Astrocyte of the cerebellum (primary cell): ENCODE results near the gene ZGLP1.

Experiments
- DNase-seq: peaks from one replicate; pipeline ENCODE4 v3.0.0-alpha.2; 2011; ENCODE audit warnings: low read depth
- H3K4me3 ChIP-seq: 2 replicates; pipeline ENCODE4 v1.5.1; 2011; ENCODE audit warnings: mild to moderate bottlenecking, low read depth, low read length, moderate library complexity
- in situ Hi-C: cut with HindIII; loops from 2 replicates; pipeline ENCODE4 v1.10.0; 2017; ENCODE audit warnings: low sequenced_read_pairs
- TF ChIP-seq, protein P1 (sequence below): IDR thresholded peaks from 2 replicates; pipeline ENCODE4 v1.5.1; 2012; ENCODE audit warnings: low read length, low read depth, moderate library complexity, mild to moderate bottlenecking; ENCODE audit errors: missing control alignments

ZGLP1 gene

DNA sequence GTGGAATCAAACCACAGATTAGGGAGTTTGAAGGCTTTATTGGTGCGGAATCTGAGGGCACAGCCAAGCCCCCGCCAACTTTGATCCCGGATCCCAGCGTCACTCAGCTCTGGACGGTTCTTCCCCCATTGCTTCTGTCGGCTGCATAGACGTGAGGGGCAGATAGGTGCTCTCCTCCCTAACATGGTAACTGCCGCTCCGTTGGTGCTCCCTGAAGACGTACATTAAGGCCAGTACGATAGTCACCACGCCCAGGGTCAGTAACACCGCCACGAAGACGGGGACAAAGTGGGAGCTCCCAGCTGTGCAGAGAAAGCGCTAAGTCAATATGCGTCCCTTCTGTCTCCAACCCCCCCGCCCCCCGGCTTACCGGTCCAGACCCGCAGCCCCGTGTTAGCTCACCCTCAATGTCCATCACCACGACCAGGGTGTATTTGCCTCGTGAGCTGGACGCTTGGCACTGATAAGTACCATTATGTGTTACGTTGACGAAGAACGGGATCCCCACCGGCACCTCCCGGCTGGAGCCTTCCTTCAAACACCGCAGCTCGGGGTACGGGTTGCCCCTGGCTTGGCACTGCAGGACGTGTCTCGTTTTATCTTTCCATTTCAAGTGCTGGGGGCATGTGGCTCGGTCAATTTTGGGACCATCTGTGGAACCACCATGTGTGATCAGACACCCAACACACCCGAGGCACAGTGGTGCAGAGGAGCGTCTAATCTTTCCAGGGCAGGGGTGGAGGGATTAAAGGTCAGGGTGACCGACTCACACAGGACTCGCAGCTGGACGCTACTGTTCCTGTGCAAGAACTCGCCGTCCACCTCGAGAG lies 24.4 kb upstream of the ZGLP1 start:
- H3K4me3 ChIP-seq = peak overlapping the region; percentile 68
- in situ Hi-C loops = no loop called here
- DNase-seq = no peak
- TF ChIP-seq, protein P1, sequence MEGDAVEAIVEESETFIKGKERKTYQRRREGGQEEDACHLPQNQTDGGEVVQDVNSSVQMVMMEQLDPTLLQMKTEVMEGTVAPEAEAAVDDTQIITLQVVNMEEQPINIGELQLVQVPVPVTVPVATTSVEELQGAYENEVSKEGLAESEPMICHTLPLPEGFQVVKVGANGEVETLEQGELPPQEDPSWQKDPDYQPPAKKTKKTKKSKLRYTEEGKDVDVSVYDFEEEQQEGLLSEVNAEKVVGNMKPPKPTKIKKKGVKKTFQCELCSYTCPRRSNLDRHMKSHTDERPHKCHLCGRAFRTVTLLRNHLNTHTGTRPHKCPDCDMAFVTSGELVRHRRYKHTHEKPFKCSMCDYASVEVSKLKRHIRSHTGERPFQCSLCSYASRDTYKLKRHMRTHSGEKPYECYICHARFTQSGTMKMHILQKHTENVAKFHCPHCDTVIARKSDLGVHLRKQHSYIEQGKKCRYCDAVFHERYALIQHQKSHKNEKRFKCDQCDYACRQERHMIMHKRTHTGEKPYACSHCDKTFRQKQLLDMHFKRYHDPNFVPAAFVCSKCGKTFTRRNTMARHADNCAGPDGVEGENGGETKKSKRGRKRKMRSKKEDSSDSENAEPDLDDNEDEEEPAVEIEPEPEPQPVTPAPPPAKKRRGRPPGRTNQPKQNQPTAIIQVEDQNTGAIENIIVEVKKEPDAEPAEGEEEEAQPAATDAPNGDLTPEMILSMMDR = no peak

DNA sequence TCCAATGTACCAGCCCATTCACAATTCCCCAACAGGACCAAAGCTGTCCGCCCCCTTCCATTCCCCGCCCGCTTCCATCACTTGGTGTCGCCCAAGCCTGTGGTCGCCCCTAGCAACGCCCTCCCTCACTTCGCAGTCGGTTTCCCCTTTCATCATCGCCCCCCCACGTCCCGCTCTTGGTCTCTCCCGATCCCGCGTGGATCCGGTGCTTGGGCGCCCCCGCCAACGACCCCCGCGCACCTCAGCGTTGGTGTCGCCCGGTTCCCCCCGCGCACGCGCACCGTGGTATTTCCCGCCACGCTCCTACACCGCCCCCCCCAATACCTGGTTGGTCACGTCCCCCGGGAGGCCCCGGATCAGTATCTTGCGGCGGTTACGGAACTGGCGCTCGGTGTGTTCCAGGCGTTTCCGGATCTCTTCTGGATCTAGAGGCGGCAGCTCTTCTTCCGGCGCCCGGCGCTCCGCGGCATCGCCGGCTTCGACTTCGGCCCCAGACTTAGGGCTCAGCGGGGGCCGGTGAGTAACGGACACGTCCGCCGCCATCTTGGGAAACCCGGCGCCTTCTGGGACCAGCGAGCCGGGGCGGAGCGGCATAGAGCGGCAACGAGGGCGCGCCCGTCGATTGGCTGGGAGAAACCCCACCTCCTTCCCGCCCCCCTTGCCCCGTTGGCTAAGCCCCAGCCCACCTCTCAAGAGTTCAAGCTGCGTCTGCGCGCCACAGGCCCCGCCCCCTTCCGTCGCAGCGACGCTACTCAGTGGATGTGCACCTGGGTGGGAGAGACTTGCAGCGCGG lies 23.5 kb upstream of the ZGLP1 start, which contains the start of gene RAVER1:
TSS of gene RAVER1 (minus strand) at position 565 of the 793 bp plus-strand sequence. CDS start at position 543, 22 bp downstream.
- in situ Hi-C loops = no loop called here
- peak; percentile 95 for DNase-seq
- TF ChIP-seq, protein P1 = no peak
- H3K4me3 ChIP-seq = peak within 1 kb of the TSS; percentile 68

DNA sequence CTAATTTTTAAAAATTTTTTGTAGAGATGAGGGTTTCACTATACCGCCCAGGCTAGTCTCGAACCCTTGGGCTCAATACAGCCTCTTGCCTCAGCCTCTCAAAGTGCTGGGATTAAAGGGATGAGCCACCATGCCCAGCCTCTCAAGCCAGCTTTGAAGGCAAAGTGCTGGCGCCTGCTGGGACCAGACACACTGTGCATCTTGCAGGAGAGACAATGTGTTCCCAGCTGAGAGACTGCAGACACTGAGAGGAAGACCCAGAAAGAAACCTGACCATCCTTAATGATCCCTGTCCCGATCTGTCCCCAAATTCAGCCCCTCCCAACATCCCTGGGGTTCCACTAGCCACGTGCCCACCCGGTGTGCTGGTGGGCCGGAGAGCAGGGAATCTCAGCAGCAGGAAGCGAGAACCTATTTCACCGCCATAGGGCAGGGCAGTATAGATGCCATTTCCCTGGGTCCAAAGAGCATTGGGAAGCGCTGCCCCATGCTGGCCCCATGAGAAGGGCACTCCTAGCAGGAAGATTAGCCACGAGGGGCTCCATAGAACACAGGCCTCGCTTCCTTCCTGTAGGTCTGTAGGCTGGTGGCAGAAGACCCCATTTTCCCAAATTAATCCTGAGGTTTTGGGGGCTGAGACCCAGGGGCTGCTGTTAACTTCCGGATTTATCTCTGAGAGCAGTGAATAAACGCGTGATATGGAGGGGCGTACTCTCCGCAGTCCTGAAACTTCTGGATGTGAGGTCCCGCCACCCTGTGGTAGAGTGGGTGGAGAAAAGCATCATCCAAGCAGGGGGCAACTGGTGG lies 22.7 kb upstream of the ZGLP1 start:
- TF ChIP-seq, protein P1 = no peak
- H3K4me3 ChIP-seq = peak overlapping the region; percentile 68
- in situ Hi-C loops = no loop called here
- no peak for DNase-seq

DNA sequence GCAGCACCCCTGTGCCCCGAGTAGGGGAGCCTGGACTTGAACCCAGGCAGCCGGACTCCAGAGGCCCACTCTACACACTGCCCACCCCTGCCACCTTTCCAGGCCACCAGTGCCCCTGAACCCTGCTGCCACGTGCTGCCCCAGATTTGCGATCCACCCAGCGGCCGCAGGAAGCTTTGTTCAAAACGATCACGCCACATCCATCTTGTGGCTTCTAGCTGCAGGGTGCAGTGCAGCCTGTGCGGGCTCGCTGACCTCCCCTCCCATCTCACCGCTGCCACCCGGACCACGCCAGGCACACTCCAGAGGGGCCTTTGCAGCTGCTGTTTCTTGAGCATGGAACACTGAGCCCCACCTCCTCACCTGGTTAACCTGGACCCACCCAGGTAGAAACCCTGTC lies 19.9 kb upstream of the ZGLP1 start:
- TF ChIP-seq, protein P1 = no peak
- in situ Hi-C loops = no loop called here
- no peak overlapping the region for H3K4me3 ChIP-seq
- DNase-seq = no peak

DNA sequence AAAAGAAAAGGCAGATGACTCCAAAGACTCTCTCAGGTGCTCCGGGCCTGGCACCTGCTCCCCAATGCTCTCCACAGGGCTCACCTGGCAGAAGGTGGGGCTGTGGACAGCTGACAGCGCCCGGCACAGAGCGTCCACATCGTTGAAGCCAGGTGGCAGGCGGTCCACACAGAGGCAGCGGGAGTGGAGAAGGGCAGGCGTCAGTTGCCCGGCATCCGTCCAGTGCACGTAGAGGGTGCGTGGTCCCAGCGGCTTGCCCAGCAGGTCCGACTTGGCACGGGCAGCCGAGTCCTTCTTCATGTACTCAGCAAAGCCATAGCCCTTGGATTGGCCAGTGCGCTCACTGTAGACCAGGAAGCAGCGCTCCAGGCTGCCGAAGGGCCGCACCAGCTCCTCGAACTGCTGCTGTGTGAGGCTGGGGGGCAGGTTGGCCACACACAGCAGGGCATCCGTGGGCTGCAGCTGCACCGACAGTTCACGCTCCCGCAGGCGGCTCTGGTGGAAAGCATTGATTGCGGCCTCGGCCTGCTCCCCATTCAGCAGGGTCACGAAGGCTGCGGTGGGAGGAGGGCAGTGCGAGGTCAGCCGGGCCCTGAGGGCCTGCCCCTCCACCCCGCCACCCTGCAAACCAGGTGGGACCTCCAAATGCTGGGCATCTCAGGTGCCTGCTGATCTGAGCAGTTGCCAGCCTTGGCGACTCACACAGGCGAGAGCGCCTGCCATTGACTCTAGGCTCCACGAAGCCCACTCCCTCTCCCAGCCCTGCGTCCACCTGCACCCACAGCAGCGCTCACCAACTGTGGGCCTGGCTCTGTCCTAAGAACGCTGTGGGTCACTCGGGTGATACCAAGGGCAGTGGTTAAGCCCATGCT lies 19.2 kb upstream of the ZGLP1 start:
- TF ChIP-seq, protein P1 = no peak
- in situ Hi-C loops = no loop called here
- no peak overlapping the region for H3K4me3 ChIP-seq
- no peak for DNase-seq

DNA sequence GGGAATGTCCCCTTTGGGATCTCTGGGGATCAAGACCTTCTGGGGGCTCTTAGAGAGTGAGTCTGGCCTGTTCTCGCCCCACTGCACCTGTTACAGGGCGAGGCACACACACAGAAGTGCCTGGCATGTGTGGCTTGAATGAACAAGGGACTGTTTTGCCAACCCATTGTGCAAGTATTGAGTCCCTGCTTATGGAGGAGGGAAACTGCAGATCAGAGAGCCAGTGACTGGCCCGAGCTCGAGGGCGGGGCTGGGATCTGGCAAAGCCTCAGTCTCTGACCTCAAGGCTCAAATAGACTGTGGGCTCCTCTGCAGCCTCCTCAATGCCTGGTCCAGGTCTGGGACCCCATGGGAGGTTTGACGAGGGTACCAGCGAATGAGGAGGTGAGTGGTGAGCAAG lies 18.2 kb upstream of the ZGLP1 start:
- H3K4me3 ChIP-seq = no peak overlapping the region
- in situ Hi-C loops = no loop called here
- DNase-seq = no peak
- TF ChIP-seq, protein P1 = no peak
